ENCODE results near the gene VEZT.

Gene VEZT

DNA sequence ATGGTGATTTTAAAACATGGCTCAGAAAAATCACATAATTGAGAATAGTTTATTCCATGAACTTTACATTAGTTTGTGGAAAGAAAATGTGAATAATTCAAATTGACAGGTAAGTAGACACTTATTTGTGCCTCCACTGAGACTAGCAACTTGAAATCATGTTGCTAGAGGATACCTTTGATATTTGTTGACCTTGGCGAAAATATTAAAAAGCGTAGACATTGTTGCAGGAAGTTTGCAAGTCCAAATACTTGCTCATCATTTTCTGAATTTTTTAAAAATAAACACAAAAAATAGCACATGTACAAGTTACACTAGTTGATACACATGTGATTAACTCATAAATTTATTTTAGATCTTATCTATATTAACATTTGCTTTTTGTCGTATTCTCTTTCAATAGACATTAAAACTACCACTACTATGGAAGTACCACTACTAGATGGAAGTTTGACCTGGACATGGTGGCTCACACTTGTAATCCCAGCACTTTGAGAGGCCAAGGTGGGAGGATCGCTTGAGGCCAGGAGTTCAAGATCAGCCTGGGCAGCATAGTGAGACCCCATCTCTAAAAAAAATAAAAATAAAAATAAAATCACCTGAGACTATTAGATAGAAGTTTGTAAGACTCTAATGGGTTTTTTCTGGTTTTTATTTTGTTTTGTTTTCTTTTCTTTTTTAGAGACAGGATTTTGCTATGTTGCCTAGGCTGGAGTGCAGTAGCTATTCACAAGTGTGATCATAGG lies 24.3 kb downstream of the VEZT start:
- DNase-seq (ENCODE audit: low read depth, low spot score): no peak

DNA sequence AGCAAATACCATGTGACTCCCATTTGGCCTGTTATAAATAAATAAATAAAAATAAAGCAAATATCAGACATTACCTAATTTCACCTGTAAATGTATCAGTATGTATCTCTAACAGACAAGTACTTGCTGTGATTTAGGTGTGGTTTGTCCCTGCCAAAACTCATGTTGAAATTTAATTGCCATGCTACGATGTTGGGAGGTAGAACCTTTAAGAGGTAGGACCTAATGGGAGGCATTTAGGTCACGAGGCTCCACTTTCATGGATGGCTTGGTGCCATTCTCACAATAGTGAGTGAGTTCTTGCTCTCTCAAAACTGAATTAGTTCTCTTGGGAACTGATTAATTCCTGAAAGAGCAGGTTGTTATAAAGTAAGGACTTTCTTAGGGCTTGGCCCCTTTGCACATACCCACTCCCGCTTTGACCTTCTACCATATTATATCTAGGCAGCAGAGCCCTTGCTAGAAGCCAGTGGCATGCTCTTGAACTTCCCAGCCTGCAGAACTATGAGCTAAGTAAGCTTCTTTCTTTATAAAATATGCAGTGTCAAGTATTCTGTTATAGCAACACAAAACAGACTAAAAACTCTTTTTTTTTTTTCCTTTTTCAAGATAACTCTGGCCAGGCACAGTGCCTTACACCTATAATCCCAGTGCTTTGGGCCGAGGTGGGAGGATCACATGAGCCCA lies 26.0 kb downstream of the VEZT start:
- no peak overlapping the region for H3K4me3 ChIP-seq (ENCODE audit: low read length)
- DNase-seq (ENCODE audit: low read depth, low spot score): no peak

More for the DNA sequence above, 24.3 kb downstream of the VEZT start:
- H3K4me3 ChIP-seq (ENCODE audit: low read length): no peak overlapping the region

GRCh38 chr12:95244350-95244749 lies 26.7 kb downstream of the VEZT start:
- no peak for DNase-seq (ENCODE audit: low read depth, low spot score)
- no peak overlapping the region for H3K4me3 ChIP-seq (ENCODE audit: low read length)

- no peak overlapping the region for H3K4me3 ChIP-seq (ENCODE audit: low read length)
- DNase-seq (ENCODE audit: low read depth, low spot score): no peak
Measured at GRCh38 chr12:95248095-95248494, 30.5 kb downstream of the VEZT start.

GRCh38 chr12:95248604-95249360 lies 31.2 kb downstream of the VEZT start:
- DNase-seq (ENCODE audit: low read depth, low spot score): no peak
- no peak overlapping the region for H3K4me3 ChIP-seq (ENCODE audit: low read length)

GRCh38 chr12:95253386-95253785 lies 35.8 kb downstream of the VEZT start:
- no peak for DNase-seq (ENCODE audit: low read depth, low spot score)
- H3K4me3 ChIP-seq (ENCODE audit: low read length): no peak overlapping the region

GRCh38 chr12:95257541-95257940 lies 39.9 kb downstream of the VEZT start:
- H3K4me3 ChIP-seq (ENCODE audit: low read length): no peak overlapping the region
- no peak for DNase-seq (ENCODE audit: low read depth, low spot score)

- no peak for DNase-seq (ENCODE audit: low read depth, low spot score)
- H3K4me3 ChIP-seq (ENCODE audit: low read length): no peak overlapping the region
Measured at GRCh38 chr12:95258151-95258550, 40.5 kb downstream of the VEZT start.

GRCh38 chr12:95258803-95259202 lies 41.2 kb downstream of the VEZT start:
- DNase-seq (ENCODE audit: low read depth, low spot score): no peak
- no peak overlapping the region for H3K4me3 ChIP-seq (ENCODE audit: low read length)

DNA sequence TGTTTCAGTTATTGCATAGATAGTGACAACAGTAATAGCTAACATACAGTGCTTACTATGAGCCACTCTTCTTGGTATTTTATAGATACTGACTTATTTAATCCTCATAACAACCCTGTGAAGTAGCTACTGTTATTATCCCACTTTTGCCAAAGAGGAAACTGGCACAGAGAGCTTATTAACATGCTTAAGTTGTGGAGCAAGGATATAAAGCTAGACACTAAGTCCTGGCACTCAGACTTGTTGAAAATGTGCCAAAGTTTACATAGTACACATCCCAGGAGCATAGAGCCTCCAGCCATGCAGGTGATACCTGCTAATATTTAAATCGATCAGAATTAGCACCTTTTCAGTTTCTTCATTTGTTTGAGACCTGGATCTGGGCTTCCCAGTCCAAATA lies 41.8 kb downstream of the VEZT start:
- no peak overlapping the region for H3K4me3 ChIP-seq (ENCODE audit: low read length)
- DNase-seq (ENCODE audit: low read depth, low spot score): no peak

- DNase-seq (ENCODE audit: low read depth, low spot score): no peak
- no peak overlapping the region for H3K4me3 ChIP-seq (ENCODE audit: low read length)
Measured at GRCh38 chr12:95261109-95261508, 43.5 kb downstream of the VEZT start.

DNA sequence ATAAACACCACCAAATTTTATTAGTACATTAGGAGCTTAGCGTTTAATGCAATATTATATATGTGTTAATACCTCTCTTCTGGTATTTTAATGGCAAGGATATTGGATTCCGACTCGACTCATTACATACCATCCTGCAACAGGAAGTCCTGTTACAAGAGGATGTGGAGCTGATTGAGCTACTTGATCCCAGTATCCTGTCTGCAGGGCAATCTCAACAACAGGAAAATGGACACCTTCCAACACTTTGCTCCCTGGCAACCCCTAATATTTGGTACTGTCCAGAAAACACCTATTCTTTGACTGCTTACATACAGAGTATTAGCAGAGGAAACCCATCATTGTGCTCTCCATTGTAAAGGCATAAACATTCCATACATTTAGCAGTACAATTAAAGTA lies 45.2 kb downstream of the VEZT start:
- H3K4me3 ChIP-seq (ENCODE audit: low read length): no peak overlapping the region
- DNase-seq (ENCODE audit: low read depth, low spot score): no peak

DNA sequence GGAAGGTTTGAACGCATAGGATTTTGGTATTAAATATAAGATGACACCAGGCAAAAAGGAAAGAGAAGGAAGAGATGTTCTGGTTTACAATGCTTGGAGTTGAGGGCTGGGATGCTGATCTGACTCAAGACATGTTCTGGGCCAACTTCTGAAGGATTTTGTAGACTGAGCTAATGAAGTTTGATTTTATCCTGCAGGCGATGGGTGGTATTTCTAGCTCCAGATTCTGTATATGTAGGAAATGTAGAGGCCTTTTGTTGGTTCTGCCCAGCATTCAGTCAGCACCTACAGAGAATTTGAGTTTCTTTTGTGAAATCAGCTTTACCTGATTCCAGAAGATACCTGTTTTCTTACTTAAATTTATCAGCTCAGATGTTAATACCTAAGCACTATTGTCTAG lies 48.2 kb downstream of the VEZT start:
- no peak for DNase-seq (ENCODE audit: low read depth, low spot score)
- no peak overlapping the region for H3K4me3 ChIP-seq (ENCODE audit: low read length)

DNA sequence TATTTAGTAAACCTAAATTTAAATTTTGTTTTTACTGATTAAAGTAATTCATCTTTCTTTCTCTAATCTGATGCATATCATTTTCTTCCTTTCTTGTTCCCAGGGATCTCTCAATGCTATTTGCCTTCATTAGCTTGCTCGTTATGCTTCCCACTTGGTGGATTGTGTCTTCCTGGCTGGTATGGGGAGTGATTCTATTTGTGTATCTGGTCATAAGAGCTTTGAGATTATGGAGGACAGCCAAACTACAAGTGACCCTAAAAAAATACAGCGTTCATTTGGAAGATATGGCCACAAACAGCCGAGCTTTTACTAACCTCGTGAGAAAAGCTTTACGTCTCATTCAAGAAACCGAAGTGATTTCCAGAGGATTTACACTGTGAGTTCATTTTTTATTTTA lies 48.6 kb downstream of the VEZT start:
- no peak for DNase-seq (ENCODE audit: low read depth, low spot score)
- no peak overlapping the region for H3K4me3 ChIP-seq (ENCODE audit: low read length)

DNA sequence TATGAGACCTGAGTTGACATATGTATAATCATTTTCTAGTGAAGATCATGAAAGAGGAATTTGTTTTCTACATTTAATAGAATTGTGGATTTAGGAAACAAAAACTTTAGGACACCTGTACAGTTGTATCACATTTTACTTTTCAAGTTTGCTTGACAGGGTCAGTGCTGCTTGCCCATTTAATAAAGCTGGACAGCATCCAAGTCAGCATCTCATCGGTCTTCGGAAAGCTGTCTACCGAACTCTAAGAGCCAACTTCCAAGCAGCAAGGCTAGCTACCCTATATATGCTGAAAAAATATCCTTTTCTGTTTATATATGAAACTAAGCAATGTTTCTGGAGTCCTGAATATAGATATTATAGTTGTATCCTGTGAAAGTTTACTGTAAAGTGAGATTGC lies 52.3 kb downstream of the VEZT start:
- DNase-seq (ENCODE audit: low read depth, low spot score): no peak
- H3K4me3 ChIP-seq (ENCODE audit: low read length): no peak overlapping the region

DNA sequence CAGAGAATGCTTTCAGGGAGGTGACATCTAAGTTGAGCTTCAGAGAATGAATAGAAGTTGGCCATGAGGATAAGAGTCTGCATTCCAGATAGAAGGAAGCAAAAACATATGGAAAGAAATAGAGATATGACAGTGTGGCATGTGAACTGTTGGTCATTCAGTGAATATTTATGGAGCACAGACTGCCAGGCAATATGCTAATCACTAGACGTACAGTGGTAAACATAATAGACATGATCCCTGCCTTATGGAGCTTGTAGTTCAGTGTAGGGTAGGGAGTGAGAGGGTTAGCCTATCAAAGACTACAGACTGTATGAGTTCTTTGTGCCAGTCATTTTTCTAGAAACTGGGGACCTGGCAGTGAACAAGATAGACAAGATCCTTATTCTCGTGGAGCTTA lies 53.9 kb downstream of the VEZT start:
- DNase-seq (ENCODE audit: low read depth, low spot score): no peak
- no peak overlapping the region for H3K4me3 ChIP-seq (ENCODE audit: low read length)

DNA sequence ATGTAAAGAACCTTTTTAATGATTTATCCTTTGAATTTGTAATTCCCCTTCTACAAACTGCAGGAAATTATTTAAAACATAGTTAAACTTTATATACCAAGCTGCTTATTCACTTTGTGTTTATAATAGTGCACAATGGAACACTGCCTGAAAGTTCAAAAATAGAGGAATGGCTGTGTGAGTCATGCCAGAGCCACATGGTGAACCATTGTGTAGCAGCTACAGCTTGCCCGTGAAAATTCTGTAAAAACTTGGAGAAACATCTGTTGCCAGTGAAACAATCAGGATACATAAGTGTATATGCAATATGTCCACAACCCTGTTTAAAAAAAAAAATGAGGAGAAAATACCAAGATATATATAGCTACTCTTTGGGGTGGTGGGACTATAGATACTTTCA lies 59.5 kb downstream of the VEZT start:
- DNase-seq (ENCODE audit: low read depth, low spot score): no peak
- H3K4me3 ChIP-seq (ENCODE audit: low read length): no peak overlapping the region

GRCh38 chr12:95279856-95280255 lies 62.2 kb downstream of the VEZT start:
- H3K4me3 ChIP-seq (ENCODE audit: low read length): no peak overlapping the region
- no peak for DNase-seq (ENCODE audit: low read depth, low spot score)

GRCh38 chr12:95282266-95282665 lies 64.7 kb downstream of the VEZT start:
- DNase-seq (ENCODE audit: low read depth, low spot score): no peak
- H3K4me3 ChIP-seq (ENCODE audit: low read length): no peak overlapping the region

- H3K4me3 ChIP-seq (ENCODE audit: low read length): no peak overlapping the region
- DNase-seq (ENCODE audit: low read depth, low spot score): no peak
Measured at GRCh38 chr12:95283371-95283770, 65.8 kb downstream of the VEZT start.

Data from Jurkat, Clone E6-1 (cell line).